Endometrial microvascular endothelial cells (primary cell): ENCODE measurements around the gene FAM72B. TPM values are rescaled to one million over a fixed set of nuclear protein-coding genes. Genes with fewer than 3 reads are reported as not detected.
"Not testable (repeated sequence)": the region's sequence is repeated elsewhere in the genome, so short reads cannot be mapped to it uniquely, and the experiment has no call there.

ENCODE experiments used
- in situ Hi-C: cut with HindIII; loops from 2 replicates; pipeline ENCODE4 v1.10.0; 2017; ENCODE audit warnings: low sequenced_read_pairs, low pct_unique_long_range_greater_than_20kb; ENCODE audit errors: inconsistent ontology term
- total RNA-seq: library from RNA; depleted of rRNA; stranded (reverse); fragments of >200 nt; gene quantifications from one replicate; pipeline ENCODE4 v1.2.3, GENCODE V29; 2015; ENCODE audit errors: inconsistent ontology term

Gene FAM72B
- total RNA-seq, 1 donor from 2014 or later, result 9.1 TPM

- in situ Hi-C loops, result not testable (repeated sequence)
Measured at GRCh38 chr1:121200985-121201981, 17.1 kb upstream of the FAM72B start.

GRCh38 chr1:121200232-121200631, 16.1 kb upstream of the FAM72B start:
- in situ Hi-C loops, result not testable (repeated sequence)

GRCh38 chr1:121199763-121200162, 15.6 kb upstream of the FAM72B start:
- in situ Hi-C loops, result not testable (repeated sequence)

GRCh38 chr1:121197095-121197882, 13.1 kb upstream of the FAM72B start:
- in situ Hi-C loops, result not testable (repeated sequence)

- in situ Hi-C loops, result not testable (repeated sequence)
Measured at GRCh38 chr1:121192512-121192911, 8.4 kb upstream of the FAM72B start.

GRCh38 chr1:121187914-121188313, 3.8 kb upstream of the FAM72B start:
- in situ Hi-C loops, result not testable (repeated sequence)

GRCh38 chr1:121186191-121186590, 2.1 kb upstream of the FAM72B start:
- in situ Hi-C loops, result not testable (repeated sequence)

- in situ Hi-C loops, result not testable (repeated sequence)
Measured at GRCh38 chr1:121185140-121185708, 1.1 kb upstream of the FAM72B start.

GRCh38 chr1:121183867-121184266, 273 bp downstream of the FAM72B start:
- in situ Hi-C loops, result not testable (repeated sequence)

GRCh38 chr1:121178197-121178596, 5.9 kb downstream of the FAM72B start:
- in situ Hi-C loops, result not testable (repeated sequence)

GRCh38 chr1:121176649-121177048, 7.5 kb downstream of the FAM72B start:
- in situ Hi-C loops, result not testable (repeated sequence)

GRCh38 chr1:121168152-121168668, 15.9 kb downstream of the FAM72B start:
- in situ Hi-C loops, result not testable (repeated sequence)

GRCh38 chr1:121167225-121167738, 16.9 kb downstream of the FAM72B start:
- in situ Hi-C loops, result not testable (repeated sequence)

GRCh38 chr1:121165296-121165695, 18.8 kb downstream of the FAM72B start:
- in situ Hi-C loops, result not testable (repeated sequence)

GRCh38 chr1:121163850-121164757, 20.0 kb downstream of the FAM72B start:
- in situ Hi-C loops, result not testable (repeated sequence)

GRCh38 chr1:121161199-121161901, 22.8 kb downstream of the FAM72B start:
- in situ Hi-C loops, result not testable (repeated sequence)

GRCh38 chr1:121160118-121160517, 24.0 kb downstream of the FAM72B start:
- in situ Hi-C loops, result not testable (repeated sequence)
